Mesendoderm (in vitro differentiated cells): ENCODE data around the gene OBSCN.

ENCODE experiments used
- DNase-seq: peaks from one replicate; pipeline ENCODE4 v3.0.0; 2013
- H2AK5ac ChIP-seq: 2 replicates; pipeline ENCODE4 v1.6.1; 2013; ENCODE audit warnings: low read length, inconsistent platforms
- H2BK120ac ChIP-seq: 2 replicates; pipeline ENCODE4 v1.6.1; 2013; ENCODE audit warnings: low read depth, mild to moderate bottlenecking, low read length, moderate library complexity, mixed read lengths
- H2BK15ac ChIP-seq: replicated peaks from 2 replicates; pipeline ENCODE4 v1.6.1; 2013; ENCODE audit warnings: low read depth, mild to moderate bottlenecking, moderate library complexity
- H2BK5ac ChIP-seq: 2 replicates; pipeline ENCODE4 v1.6.1; 2013; ENCODE audit warnings: low read length, inconsistent platforms
- H3K18ac ChIP-seq: 2 replicates; pipeline ENCODE4 v1.6.1; 2013; ENCODE audit warnings: mild to moderate bottlenecking, low read length, mixed read lengths
- H3K23ac ChIP-seq: one replicate; pipeline ENCODE4 v1.6.1; 2013; ENCODE audit warnings: low read length
- H3K27ac ChIP-seq: 2 replicates; pipeline ENCODE4 v1.5.1; 2013; ENCODE audit warnings: low read depth, mild to moderate bottlenecking, inconsistent platforms, low read length, moderate library complexity
- H3K27me3 ChIP-seq: 2 replicates; pipeline ENCODE4 v1.6.1; 2013; ENCODE audit warnings: low read length, control low read depth, mild to moderate bottlenecking, inconsistent platforms; ENCODE audit not compliant: insufficient read depth, poor library complexity
- H3K36me3 ChIP-seq: 2 replicates; pipeline ENCODE4 v1.6.1; 2013; ENCODE audit warnings: low read length, inconsistent platforms; ENCODE audit not compliant: control insufficient read depth, insufficient read depth
- H3K4ac ChIP-seq: one replicate; pipeline ENCODE4 v1.6.1; 2013; ENCODE audit warnings: low read depth, mild to moderate bottlenecking, low read length, moderate library complexity
- H3K4me1 ChIP-seq: 2 replicates; pipeline ENCODE4 v1.6.1; 2013; ENCODE audit warnings: low read depth, low read length, inconsistent platforms; ENCODE audit not compliant: control insufficient read depth
- H3K4me2 ChIP-seq: 2 replicates; pipeline ENCODE4 v1.6.1; 2013; ENCODE audit warnings: low read length
- H3K4me3 ChIP-seq: 2 replicates; pipeline ENCODE4 v1.5.1; 2013; ENCODE audit warnings: mild to moderate bottlenecking, low read length
- H3K56ac ChIP-seq: one replicate; pipeline ENCODE4 v1.6.1; 2013; ENCODE audit warnings: low read length
- H3K79me1 ChIP-seq: 2 replicates; pipeline ENCODE4 v1.6.1; 2013; ENCODE audit warnings: low read length, inconsistent platforms
- H3K79me2 ChIP-seq: 2 replicates; pipeline ENCODE4 v1.6.1; 2013; ENCODE audit warnings: mild to moderate bottlenecking, low read length; ENCODE audit not compliant: control insufficient read depth, insufficient read depth
- H3K9ac ChIP-seq: 2 replicates; pipeline ENCODE4 v1.6.1; 2013; ENCODE audit warnings: low read length, inconsistent platforms
- H4K5ac ChIP-seq: one replicate; pipeline ENCODE4 v1.6.1; 2013; ENCODE audit warnings: low read length
- H4K8ac ChIP-seq: one replicate; pipeline ENCODE4 v1.6.1; 2013; ENCODE audit warnings: low read depth, mild to moderate bottlenecking, control low read depth, low read length, moderate library complexity
- WGBS: extraction: QIAGEN DNeasy Blood & Tissue Kit; methylation state at CpG from one replicate; pipeline ENCODE4 v1.1.7; 2013; ENCODE audit warnings: low lambda C conversion rate, missing lambda C conversion rate; ENCODE audit not compliant: insufficient coverage; ENCODE audit errors: extremely low coverage; 5-methylcytosine and 5-hydroxymethylcytosine counted together

The OBSCN gene

DNA sequence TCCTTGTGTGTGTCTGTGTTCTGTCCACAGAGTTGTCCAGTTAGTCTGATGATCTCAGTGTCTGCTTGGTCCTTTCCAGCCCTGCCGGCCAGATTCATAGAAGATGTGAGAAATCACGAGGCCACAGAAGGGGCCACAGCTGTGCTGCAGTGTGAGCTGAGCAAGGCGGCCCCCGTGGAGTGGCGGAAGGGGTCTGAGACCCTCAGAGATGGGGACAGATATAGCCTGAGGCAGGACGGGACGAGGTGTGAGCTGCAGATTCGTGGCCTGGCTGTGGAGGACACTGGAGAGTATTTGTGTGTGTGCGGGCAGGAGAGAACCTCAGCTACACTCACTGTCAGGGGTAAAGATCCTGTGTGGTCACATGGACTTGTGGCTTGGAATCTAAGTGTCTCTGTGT lies 95.8 kb downstream of the OBSCN start:
- Histone ChIP-seq H3K4me3 (no peak overlapping the region), H3K18ac (no peak overlapping the region), H2BK5ac (no peak overlapping the region), H2AK5ac (no peak overlapping the region), H3K27ac (no peak overlapping the region), H3K36me3 (no peaks in the 10 kb centered on the region), H3K27me3 (no peaks in the 10 kb centered on the region), H3K9ac (no peak overlapping the region), H4K5ac (no peak overlapping the region), H3K23ac (no peak overlapping the region), H3K79me1 (no peaks in the 10 kb centered on the region), H3K4me1 (no peaks in the 10 kb centered on the region), H2BK120ac (no peak overlapping the region), H3K79me2 (no peaks in the 10 kb centered on the region), H3K4me2 (no peak overlapping the region), H2BK15ac (no peak overlapping the region), H3K56ac (no peak overlapping the region), H3K4ac (no peak overlapping the region), H4K8ac (no peak overlapping the region)
- no CpG with 5 or more reads among the region's 9 CpGs for WGBS
- DNase-seq: no peak

DNA sequence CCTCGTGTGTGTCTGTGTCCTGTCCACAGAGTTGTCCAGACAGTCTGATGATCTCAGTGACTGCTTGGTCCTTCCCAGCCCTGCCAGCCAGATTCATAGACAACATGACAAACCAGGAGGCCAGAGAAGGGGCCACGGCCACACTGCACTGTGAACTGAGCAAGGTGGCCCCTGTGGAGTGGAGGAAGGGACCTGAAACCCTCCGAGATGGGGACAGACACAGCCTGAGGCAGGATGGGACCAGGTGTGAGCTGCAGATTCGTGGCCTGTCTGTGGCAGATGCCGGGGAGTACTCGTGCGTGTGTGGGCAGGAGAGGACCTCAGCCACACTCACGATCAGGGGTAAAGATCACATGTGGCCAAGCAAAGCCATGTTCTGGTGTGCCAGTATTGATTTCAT lies 96.4 kb downstream of the OBSCN start:
- no CpG with 5 or more reads among the region's 8 CpGs for WGBS
- H3K4me3 ChIP-seq: no peak overlapping the region
- H3K79me2 ChIP-seq: no peaks in the 10 kb centered on the region
- no peak overlapping the region for H3K23ac ChIP-seq
- H2BK120ac ChIP-seq: no peak overlapping the region
- H3K36me3 ChIP-seq: no peaks in the 10 kb centered on the region
- H2BK15ac ChIP-seq: no peak overlapping the region
- no peak overlapping the region for H3K9ac ChIP-seq
- no peak overlapping the region for H3K27ac ChIP-seq
- H3K79me1 ChIP-seq: no peaks in the 10 kb centered on the region
- no peak overlapping the region for H3K4me2 ChIP-seq
- H3K18ac ChIP-seq: no peak overlapping the region
- no peak overlapping the region for H3K56ac ChIP-seq
- no peak overlapping the region for H4K8ac ChIP-seq
- H2BK5ac ChIP-seq: no peak overlapping the region
- H3K4me1 ChIP-seq: no peaks in the 10 kb centered on the region
- H3K4ac ChIP-seq: no peak overlapping the region
- H3K27me3 ChIP-seq: no peaks in the 10 kb centered on the region
- DNase-seq: no peak
- H2AK5ac ChIP-seq: no peak overlapping the region
- H4K5ac ChIP-seq: no peak overlapping the region

- Histone ChIP-seq H2BK15ac (no peak overlapping the region), H3K9ac (no peak overlapping the region), H2BK120ac (no peak overlapping the region), H3K79me1 (no peaks in the 10 kb centered on the region), H3K4ac (no peak overlapping the region), H3K36me3 (no peaks in the 10 kb centered on the region), H3K18ac (no peak overlapping the region), H3K4me2 (no peak overlapping the region), H2AK5ac (no peak overlapping the region), H3K27me3 (no peaks in the 10 kb centered on the region), H3K79me2 (no peaks in the 10 kb centered on the region), H3K4me3 (no peak overlapping the region), H4K8ac (no peak overlapping the region), H3K27ac (no peak overlapping the region), H3K4me1 (no peaks in the 10 kb centered on the region), H3K56ac (no peak overlapping the region), H2BK5ac (no peak overlapping the region), H4K5ac (no peak overlapping the region), H3K23ac (no peak overlapping the region)
- WGBS: no CpG with 5 or more reads among the region's 6 CpGs
- no peak for DNase-seq
Measured at GRCh38 chr1:228304766-228305395, 97.0 kb downstream of the OBSCN start.

GRCh38 chr1:228305721-228306152 lies 97.9 kb downstream of the OBSCN start:
- Histone ChIP-seq H4K8ac (no peak overlapping the region), H2BK5ac (no peak overlapping the region), H3K79me1 (no peaks in the 10 kb centered on the region), H3K9ac (no peak overlapping the region), H3K27ac (no peak overlapping the region), H2BK15ac (no peak overlapping the region), H3K36me3 (no peaks in the 10 kb centered on the region), H3K27me3 (no peaks in the 10 kb centered on the region), H3K4me3 (no peak overlapping the region), H3K4me1 (no peaks in the 10 kb centered on the region), H3K23ac (no peak overlapping the region), H3K56ac (no peak overlapping the region), H3K4me2 (no peak overlapping the region), H3K79me2 (no peaks in the 10 kb centered on the region), H3K4ac (no peak overlapping the region), H4K5ac (no peak overlapping the region), H2AK5ac (no peak overlapping the region), H2BK120ac (no peak overlapping the region), H3K18ac (no peak overlapping the region)
- DNase-seq: no peak
- WGBS: no CpG with 5 or more reads among the region's 6 CpGs

DNA sequence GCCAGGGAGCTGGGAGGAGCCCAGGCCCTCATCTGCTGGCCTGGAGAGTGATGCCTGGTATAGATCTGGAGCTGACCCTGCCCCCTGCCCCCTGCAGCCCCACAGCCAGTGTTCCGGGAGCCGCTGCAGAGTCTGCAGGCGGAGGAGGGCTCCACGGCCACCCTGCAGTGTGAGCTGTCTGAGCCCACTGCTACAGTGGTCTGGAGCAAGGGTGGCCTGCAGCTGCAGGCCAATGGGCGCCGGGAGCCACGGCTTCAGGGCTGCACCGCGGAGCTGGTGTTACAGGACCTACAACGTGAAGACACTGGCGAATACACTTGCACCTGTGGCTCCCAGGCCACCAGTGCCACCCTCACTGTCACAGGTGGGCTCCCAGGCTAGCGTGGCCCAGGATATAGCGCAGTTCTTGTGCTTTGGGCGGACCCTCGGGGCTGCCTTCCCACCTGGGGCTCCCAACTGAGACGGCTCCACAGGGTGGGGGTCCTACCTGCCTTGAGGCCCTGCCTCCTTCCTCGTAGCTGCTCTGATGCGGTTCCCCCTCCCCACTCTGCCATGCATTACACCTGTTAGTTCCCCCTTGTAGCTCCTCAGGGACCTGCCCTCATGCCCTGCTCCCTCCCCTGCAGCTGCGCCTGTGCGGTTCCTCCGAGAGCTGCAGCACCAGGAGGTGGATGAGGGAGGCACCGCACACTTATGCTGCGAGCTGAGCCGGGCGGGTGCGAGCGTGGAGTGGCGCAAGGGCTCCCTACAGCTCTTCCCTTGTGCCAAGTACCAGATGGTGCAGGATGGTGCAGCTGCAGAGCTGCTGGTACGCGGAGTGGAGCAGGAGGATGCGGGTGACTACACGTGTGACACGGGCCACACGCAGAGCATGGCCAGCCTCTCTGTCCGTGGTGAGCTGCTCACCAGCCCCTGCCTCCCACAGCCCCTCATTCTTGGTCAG lies 98.7 kb downstream of the OBSCN start:
- Histone ChIP-seq H3K23ac (no peak overlapping the region), H4K5ac (no peak overlapping the region), H3K56ac (no peak overlapping the region), H4K8ac (no peak overlapping the region), H3K18ac (no peak overlapping the region), H3K4ac (no peak overlapping the region), H3K27me3 (no peaks in the 10 kb centered on the region), H3K4me3 (no peak overlapping the region), H2BK5ac (no peak overlapping the region), H3K79me1 (no peaks in the 10 kb centered on the region), H2BK120ac (no peak overlapping the region), H2BK15ac (no peak overlapping the region), H2AK5ac (no peak overlapping the region), H3K36me3 (no peaks in the 10 kb centered on the region), H3K27ac (no peak overlapping the region), H3K4me1 (no peaks in the 10 kb centered on the region), H3K79me2 (no peaks in the 10 kb centered on the region), H3K4me2 (no peak overlapping the region), H3K9ac (no peak overlapping the region)
- DNase-seq: no peak
- WGBS: no CpG with 5 or more reads among the region's 35 CpGs
